HG02885 (cell line): ENCODE measurements around the gene PSPH.

Experiments
- ATAC-seq: cut with Tn5 transposase; IDR thresholded peaks from one replicate; pipeline ENCODE4 v1.9.1; 2021; ENCODE audit warnings: mild to moderate bottlenecking; ENCODE audit not compliant: unreplicated experiment, poor library complexity

The PSPH gene

GRCh38 chr7:55962014-55962413, 89.2 kb downstream of the PSPH start:
- ATAC-seq: no peak
